WTC11 (cell line): ENCODE data around the gene CAMSAP3.

ENCODE experiments used
- CREM ChIP-seq: sonication (generic); formaldehyde crosslinking; IDR thresholded peaks from 2 replicates; pipeline ENCODE4 v1.8.1; 2022; ENCODE audit warnings: mild to moderate bottlenecking, missing genetic modification reagents, moderate library complexity
- CTCF ChIP-seq: fragments of 200-600 bp; IDR thresholded peaks from 2 replicates; pipeline ENCODE4 v1.8.0; 2022; ENCODE audit warnings: antibody characterized with exemption
- E2F4 ChIP-seq: sonication (generic); formaldehyde crosslinking; IDR thresholded peaks from 2 replicates; pipeline ENCODE4 v1.8.1; 2022; ENCODE audit warnings: low read depth, mild to moderate bottlenecking, moderate library complexity, missing genetic modification reagents, borderline replicate concordance
- ESRRA ChIP-seq: sonication (generic); formaldehyde crosslinking; IDR thresholded peaks from 2 replicates; pipeline ENCODE4 v1.8.1; 2022; ENCODE audit warnings: mild to moderate bottlenecking, missing genetic modification reagents, borderline replicate concordance
- JUN ChIP-seq: sonication (generic); formaldehyde crosslinking; IDR thresholded peaks from 2 replicates; pipeline ENCODE4 v1.8.0; 2023; ENCODE audit warnings: mild to moderate bottlenecking, missing genetic modification reagents
- RELA ChIP-seq: sonication (generic); formaldehyde crosslinking; IDR thresholded peaks from 2 replicates; pipeline ENCODE4 v1.8.1; 2022; ENCODE audit warnings: missing genetic modification reagents, mild to moderate bottlenecking, borderline replicate concordance
- TEAD4 ChIP-seq: sonication (generic); formaldehyde crosslinking; IDR thresholded peaks from 2 replicates; pipeline ENCODE4 v1.8.0; 2022; ENCODE audit warnings: mild to moderate bottlenecking, missing genetic modification reagents
- ZNF121 ChIP-seq: sonication (generic); formaldehyde crosslinking; IDR thresholded peaks from 2 replicates; pipeline ENCODE4 v1.8.0; 2023; ENCODE audit warnings: missing genetic modification reagents
- TF ChIP-seq, protein P1 (sequence below): sonication (generic); formaldehyde crosslinking; IDR thresholded peaks from 2 replicates; pipeline ENCODE4 v1.8.0; 2022; ENCODE audit warnings: mild to moderate bottlenecking, missing genetic modification reagents
- TF ChIP-seq, protein P2 (sequence below): sonication (generic); formaldehyde crosslinking; IDR thresholded peaks from 2 replicates; pipeline ENCODE4 v1.8.1; 2022; ENCODE audit warnings: missing genetic modification reagents, borderline replicate concordance

DNA sequence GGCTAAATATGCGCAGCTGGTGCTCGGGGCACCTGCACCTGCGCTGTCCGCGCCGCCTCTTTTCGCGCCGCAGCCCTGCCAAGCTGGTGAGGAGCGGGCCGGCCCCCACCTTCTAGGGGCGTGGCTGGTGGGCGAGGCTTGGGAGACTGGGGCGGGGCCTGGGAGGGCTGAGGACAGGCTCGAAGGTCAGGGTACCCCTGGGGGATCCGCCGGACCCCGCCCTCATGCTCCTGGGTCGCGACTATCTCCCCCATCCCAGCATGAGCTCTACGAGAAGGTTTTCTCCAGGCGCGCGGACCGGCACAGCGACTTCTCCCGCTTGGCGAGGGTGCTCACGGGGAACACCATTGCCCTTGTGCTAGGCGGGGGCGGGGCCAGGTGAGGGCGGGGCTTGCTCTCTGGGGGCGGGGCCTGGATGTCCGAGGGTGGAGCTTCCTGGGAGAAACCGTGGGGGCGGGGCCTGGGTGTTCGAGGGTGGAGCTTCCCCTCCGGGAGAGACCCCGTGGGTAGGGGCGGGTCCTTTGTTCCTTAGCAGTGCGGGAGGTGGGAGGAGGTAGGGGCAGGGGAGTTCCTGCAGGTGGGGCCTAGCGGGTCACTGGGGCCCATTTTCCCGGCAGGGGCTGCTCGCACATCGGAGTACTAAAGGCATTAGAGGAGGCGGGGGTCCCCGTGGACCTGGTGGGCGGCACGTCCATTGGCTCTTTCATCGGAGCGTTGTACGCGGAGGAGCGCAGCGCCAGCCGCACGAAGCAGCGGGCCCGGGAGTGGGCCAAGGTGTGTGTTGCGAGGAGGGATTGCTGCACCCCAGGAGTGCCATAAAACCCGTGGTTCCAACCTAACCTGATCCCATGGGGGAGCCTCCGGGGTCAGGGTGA is 40.4 kb upstream of the CAMSAP3 start:
- TF ChIP-seq ZNF121 (CRISPR knock-in tag) = no peak
- TF ChIP-seq, protein P1, sequence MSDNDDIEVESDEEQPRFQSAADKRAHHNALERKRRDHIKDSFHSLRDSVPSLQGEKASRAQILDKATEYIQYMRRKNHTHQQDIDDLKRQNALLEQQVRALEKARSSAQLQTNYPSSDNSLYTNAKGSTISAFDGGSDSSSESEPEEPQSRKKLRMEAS (CRISPR knock-in tag) = no peak
- no peak for TF ChIP-seq RELA (CRISPR knock-in tag)
- no peak for TF ChIP-seq CTCF
- TF ChIP-seq CREM (CRISPR knock-in tag) = no peak
- TF ChIP-seq, protein P2, sequence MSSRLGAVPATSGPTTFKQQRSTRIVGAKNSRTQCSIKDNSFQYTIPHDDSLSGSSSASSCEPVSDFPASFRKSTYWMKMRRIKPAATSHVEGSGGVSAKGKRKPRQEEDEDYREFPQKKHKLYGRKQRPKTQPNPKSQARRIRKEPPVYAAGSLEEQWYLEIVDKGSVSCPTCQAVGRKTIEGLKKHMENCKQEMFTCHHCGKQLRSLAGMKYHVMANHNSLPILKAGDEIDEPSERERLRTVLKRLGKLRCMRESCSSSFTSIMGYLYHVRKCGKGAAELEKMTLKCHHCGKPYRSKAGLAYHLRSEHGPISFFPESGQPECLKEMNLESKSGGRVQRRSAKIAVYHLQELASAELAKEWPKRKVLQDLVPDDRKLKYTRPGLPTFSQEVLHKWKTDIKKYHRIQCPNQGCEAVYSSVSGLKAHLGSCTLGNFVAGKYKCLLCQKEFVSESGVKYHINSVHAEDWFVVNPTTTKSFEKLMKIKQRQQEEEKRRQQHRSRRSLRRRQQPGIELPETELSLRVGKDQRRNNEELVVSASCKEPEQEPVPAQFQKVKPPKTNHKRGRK (CRISPR knock-in tag) = no peak
- TF ChIP-seq E2F4 (CRISPR knock-in tag) = no peak
- no peak for TF ChIP-seq JUN (CRISPR knock-in tag)
- no peak for TF ChIP-seq ESRRA
- TF ChIP-seq TEAD4 = no peak
